GM18858 (cell line): ENCODE measurements around the gene TAOK1.
"Not testable (repeated sequence)": the region's sequence is repeated elsewhere in the genome, so short reads cannot be mapped to it uniquely, and the experiment has no call there.

ENCODE experiments used
- ATAC-seq: cut with Tn5 transposase; IDR thresholded peaks from one replicate; pipeline ENCODE4 v1.9.1; 2021; ENCODE audit not compliant: unreplicated experiment

The TAOK1 gene

GRCh38 chr17:29443041-29443739 is 53.0 kb downstream of the TAOK1 start:
- no peak for ATAC-seq

GRCh38 chr17:29444589-29444988 is 54.4 kb downstream of the TAOK1 start:
- no peak for ATAC-seq

- ATAC-seq = no peak
Measured at GRCh38 chr17:29445844-29446243, 55.7 kb downstream of the TAOK1 start.

GRCh38 chr17:29449865-29450671 is 59.9 kb downstream of the TAOK1 start:
- no peak for ATAC-seq

- no peak for ATAC-seq
Measured at GRCh38 chr17:29451121-29451742, 61.1 kb downstream of the TAOK1 start.

GRCh38 chr17:29458066-29458465 is 67.9 kb downstream of the TAOK1 start:
- ATAC-seq = no peak

- ATAC-seq = no peak
Measured at GRCh38 chr17:29461483-29462206, 71.5 kb downstream of the TAOK1 start.

- ATAC-seq = no peak
Measured at GRCh38 chr17:29469276-29469675, 79.1 kb downstream of the TAOK1 start.

- ATAC-seq = not testable (repeated sequence)
Measured at GRCh38 chr17:29473437-29473836, 83.3 kb downstream of the TAOK1 start.

- ATAC-seq = no peak
Measured at GRCh38 chr17:29474297-29474696, 84.1 kb downstream of the TAOK1 start.

GRCh38 chr17:29475891-29476290 is 85.7 kb downstream of the TAOK1 start:
- no peak for ATAC-seq

GRCh38 chr17:29480249-29480928 is 90.2 kb downstream of the TAOK1 start:
- not testable (repeated sequence) for ATAC-seq

- no peak for ATAC-seq
Measured at GRCh38 chr17:29483503-29483902, 93.3 kb downstream of the TAOK1 start.

- no peak for ATAC-seq
Measured at GRCh38 chr17:29495011-29495410, 104.8 kb downstream of the TAOK1 start.

GRCh38 chr17:29504711-29505110 is 114.5 kb downstream of the TAOK1 start:
- no peak for ATAC-seq

- ATAC-seq = no peak
Measured at GRCh38 chr17:29505836-29506235, 115.7 kb downstream of the TAOK1 start.

GRCh38 chr17:29510953-29511352 is 120.8 kb downstream of the TAOK1 start:
- ATAC-seq = no peak

- ATAC-seq = no peak
Measured at GRCh38 chr17:29514792-29515191, 124.6 kb downstream of the TAOK1 start.

- no peak for ATAC-seq
Measured at GRCh38 chr17:29518359-29518758, 128.2 kb downstream of the TAOK1 start.

- no peak for ATAC-seq
Measured at GRCh38 chr17:29524692-29525091, 134.5 kb downstream of the TAOK1 start.

GRCh38 chr17:29526322-29526721 is 136.2 kb downstream of the TAOK1 start:
- no peak for ATAC-seq
